Esophagus muscularis mucosa (tissue), 3 donors: ENCODE results near the gene SH3BP5L.

Experiments
- CTCF ChIP-seq, 3 experiments: fragments of 200-600 bp in 2 of 3; fragments of 450-650 bp in 1 of 3; sonication (generic) in 2 of 3; IDR thresholded peaks; one replicate each; pipeline ENCODE4 v1.5.1; 2017 to 2019; ENCODE audit warnings: antibody characterized with exemption in 3 of 3, mild to moderate bottlenecking in 2 of 3, moderate library complexity in 1 of 3
- POLR2A ChIP-seq: fragments of 450-650 bp; IDR thresholded peaks from one replicate; pipeline ENCODE4 v1.6.1; 2017; ENCODE audit warnings: antibody characterized with exemption, moderate library complexity, mild to moderate bottlenecking, low read depth

GRCh38 chr1:248790456-248790855 is 35.3 kb downstream of the SH3BP5L start:
- TF ChIP-seq CTCF (IDR thresholded peaks at IDR 0.05): no peak
- no peak for TF ChIP-seq POLR2A
